ENCODE results near the gene TRAK1. TPM values are rescaled to one million over a fixed set of nuclear protein-coding genes. Genes with fewer than 3 reads are reported as not detected.
A peak's percentile ranks its signal among the peaks of the same experiment; 100 is the strongest.

Gene TRAK1
- total and polyA plus RNA-seq, 5 donors = 91.7 to 249 (median 223) TPM

DNA sequence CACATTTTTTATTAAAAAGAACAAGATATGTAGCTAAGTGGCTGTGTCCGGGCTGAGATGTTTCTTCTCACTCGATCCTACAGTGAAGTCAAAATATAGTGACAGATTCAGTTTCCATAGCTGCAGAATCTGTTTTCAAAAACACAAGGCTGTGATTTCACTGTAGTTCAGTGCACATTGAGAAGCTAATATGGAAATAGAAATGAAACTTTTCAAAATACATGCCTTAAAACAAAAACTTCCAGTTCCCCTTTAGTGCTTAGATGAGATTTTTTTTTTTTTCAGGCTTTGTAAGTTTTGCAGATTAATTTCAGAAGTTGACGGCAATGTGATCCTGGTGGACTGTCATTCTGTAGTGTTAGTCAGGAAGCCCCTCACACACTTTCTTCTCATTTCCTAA lies 23.8 kb upstream of the TRAK1 start:
- intact Hi-C loops (cut with DNase I) = no loop called here
- peak; percentile 59 to 61 for ATAC-seq
- no peak for DNase-seq

GRCh38 chr3:42068303-42069088 lies 22.7 kb upstream of the TRAK1 start:
- no peaks in the 10 kb centered on the region for H3K27me3 ChIP-seq (ENCODE audit: control insufficient read depth, insufficient read depth)
- H3K9me3 ChIP-seq (ENCODE audit: control insufficient read depth, low read length) = no peaks in the 10 kb centered on the region
- no peak overlapping the region for H3K4me3 ChIP-seq (ENCODE audit: low read length)
- H3K4me1 ChIP-seq (ENCODE audit: control insufficient read depth, insufficient read depth, low read length) = peaks cover 34% of the 10 kb centered on the region
- DNase-seq (no peak), ATAC-seq (no peak)
- H3K27ac ChIP-seq (ENCODE audit: low read length) = peak overlapping the region; percentile 97
- 88% methylated on average over 7 of the region's 7 CpGs for WGBS
- intact Hi-C loops (cut with DNase I) = no loop called here

More for the DNA sequence above, 23.8 kb upstream of the TRAK1 start:
- Histone ChIP-seq H3K27me3 (ENCODE audit: control insufficient read depth, insufficient read depth) (no peaks in the 10 kb centered on the region), H3K9me3 (ENCODE audit: control insufficient read depth, low read length) (no peaks in the 10 kb centered on the region), H3K27ac (ENCODE audit: low read length) (peak overlapping the region; percentile 97), H3K4me1 (ENCODE audit: control insufficient read depth, insufficient read depth, low read length) (peaks cover 30% of the 10 kb centered on the region), H3K4me3 (ENCODE audit: low read length) (no peak overlapping the region)
- WGBS = 9% methylated on average over 3 of the region's 3 CpGs

DNA sequence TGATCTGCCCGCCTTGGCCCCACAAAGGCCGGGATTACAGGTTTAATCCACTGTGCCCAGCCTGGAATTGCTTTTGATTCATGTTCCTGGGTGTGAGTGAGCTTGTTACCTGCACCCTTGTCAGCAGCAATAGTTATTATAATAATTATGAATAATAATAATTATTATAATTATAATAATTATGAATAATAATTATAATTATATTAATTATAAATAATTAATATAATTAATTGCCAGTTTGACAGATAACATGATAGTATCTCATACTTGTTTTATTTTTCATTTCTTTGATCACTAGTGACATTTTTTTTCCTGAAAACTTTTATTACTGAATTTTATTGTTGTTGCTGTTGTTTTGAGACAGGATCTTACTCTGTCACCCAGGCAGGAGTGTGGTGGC lies 21.1 kb upstream of the TRAK1 start:
- peaks cover 35% of the 10 kb centered on the region for H3K4me1 ChIP-seq (ENCODE audit: control insufficient read depth, insufficient read depth, low read length)
- 98% methylated on average over 2 of the region's 2 CpGs for WGBS
- H3K4me3 ChIP-seq (ENCODE audit: low read length) = no peak overlapping the region
- peak overlapping the region; percentile 33 for H3K27ac ChIP-seq (ENCODE audit: low read length)
- no peak for ATAC-seq
- H3K9me3 ChIP-seq (ENCODE audit: control insufficient read depth, low read length) = no peaks in the 10 kb centered on the region
- H3K27me3 ChIP-seq (ENCODE audit: control insufficient read depth, insufficient read depth) = no peaks in the 10 kb centered on the region
- DNase-seq = no peak
- intact Hi-C loops (cut with DNase I) = loop anchor here in 1 of 4 donors (5.0 kb wide), 2 partner anchors 38 to 58 kb away; no protein-coding TSS in a partner anchor

GRCh38 chr3:42070524-42070923 lies 20.6 kb upstream of the TRAK1 start:
- peaks cover 35% of the 10 kb centered on the region for H3K4me1 ChIP-seq (ENCODE audit: control insufficient read depth, insufficient read depth, low read length)
- no peaks in the 10 kb centered on the region for H3K9me3 ChIP-seq (ENCODE audit: control insufficient read depth, low read length)
- H3K27me3 ChIP-seq (ENCODE audit: control insufficient read depth, insufficient read depth) = no peaks in the 10 kb centered on the region
- ATAC-seq = no peak
- no peak for DNase-seq
- no peak overlapping the region for H3K4me3 ChIP-seq (ENCODE audit: low read length)
- intact Hi-C loops (cut with DNase I) = loop anchor here in 1 of 4 donors (5.0 kb wide), 2 partner anchors 38 to 58 kb away; no protein-coding TSS in a partner anchor
- peak overlapping the region; percentile 98 for H3K27ac ChIP-seq (ENCODE audit: low read length)
- WGBS = 94% methylated on average over 1 of the region's 1 CpG

GRCh38 chr3:42071904-42072812 lies 19.0 kb upstream of the TRAK1 start:
- Histone ChIP-seq H3K27me3 (ENCODE audit: control insufficient read depth, insufficient read depth) (no peaks in the 10 kb centered on the region), H3K27ac (ENCODE audit: low read length) (peak overlapping the region; percentile 98), H3K9me3 (ENCODE audit: control insufficient read depth, low read length) (no peaks in the 10 kb centered on the region), H3K4me1 (ENCODE audit: control insufficient read depth, insufficient read depth, low read length) (peaks cover 29% of the 10 kb centered on the region), H3K4me3 (ENCODE audit: low read length) (peak overlapping the region; percentile 34)
- 2% methylated on average over 17 of the region's 17 CpGs for WGBS
- ATAC-seq = peak; percentile 80 to 81
- intact Hi-C loops (cut with DNase I) = loop anchor here in 1 of 4 donors (5.0 kb wide), 2 partner anchors 40 to 60 kb away; no protein-coding TSS in a partner anchor
- peak; percentile 59 to 89 (median 89) for DNase-seq

GRCh38 chr3:42072831-42073301 lies 18.3 kb upstream of the TRAK1 start:
- intact Hi-C loops (cut with DNase I) = loop anchor here in 1 of 4 donors (5.0 kb wide), 2 partner anchors 41 to 61 kb away; no protein-coding TSS in a partner anchor
- H3K27me3 ChIP-seq (ENCODE audit: control insufficient read depth, insufficient read depth) = no peaks in the 10 kb centered on the region
- ATAC-seq (peak in 1 of 2 donors; percentile 12), DNase-seq (no peak)
- peak overlapping the region; percentile 34 for H3K4me3 ChIP-seq (ENCODE audit: low read length)
- H3K27ac ChIP-seq (ENCODE audit: low read length) = peak overlapping the region; percentile 98
- WGBS = 21% methylated on average over 7 of the region's 7 CpGs
- H3K9me3 ChIP-seq (ENCODE audit: control insufficient read depth, low read length) = no peaks in the 10 kb centered on the region
- H3K4me1 ChIP-seq (ENCODE audit: control insufficient read depth, insufficient read depth, low read length) = peaks cover 30% of the 10 kb centered on the region

DNA sequence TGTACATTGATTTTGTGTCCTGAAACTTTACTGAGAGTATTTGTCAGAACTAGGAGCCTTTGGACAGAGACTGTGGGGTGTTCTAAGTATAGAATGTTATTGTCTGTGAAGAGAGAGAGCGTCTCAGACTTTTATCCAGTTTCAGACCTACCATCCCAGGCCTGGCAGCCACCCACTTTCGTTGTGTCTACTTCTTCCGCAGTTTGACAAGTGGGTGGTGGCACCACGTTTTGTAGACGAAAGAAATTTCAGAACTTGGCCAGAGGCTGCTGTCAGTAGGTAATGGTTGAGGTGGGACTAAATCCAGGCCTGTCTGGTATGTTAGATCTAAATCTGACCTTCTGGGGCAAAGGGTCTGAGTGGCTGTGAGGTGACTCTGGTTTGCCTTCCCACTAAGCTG lies 13.4 kb upstream of the TRAK1 start:
- ATAC-seq (peak; percentile 31 to 40), DNase-seq (peak in 1 of 3 donors; percentile 67)
- H3K4me3 ChIP-seq (ENCODE audit: low read length) = no peak overlapping the region
- no peaks in the 10 kb centered on the region for H3K27me3 ChIP-seq (ENCODE audit: control insufficient read depth, insufficient read depth)
- peak overlapping the region; percentile 67 for H3K27ac ChIP-seq (ENCODE audit: low read length)
- no peaks in the 10 kb centered on the region for H3K9me3 ChIP-seq (ENCODE audit: control insufficient read depth, low read length)
- peaks cover 29% of the 10 kb centered on the region for H3K4me1 ChIP-seq (ENCODE audit: control insufficient read depth, insufficient read depth, low read length)
- WGBS = 70% methylated on average over 5 of the region's 5 CpGs
- intact Hi-C loops (cut with DNase I) = no loop called here

- no peak overlapping the region for H3K4me3 ChIP-seq (ENCODE audit: low read length)
- H3K9me3 ChIP-seq (ENCODE audit: control insufficient read depth, low read length) = no peaks in the 10 kb centered on the region
- H3K27ac ChIP-seq (ENCODE audit: low read length) = no peak overlapping the region
- peaks cover 21% of the 10 kb centered on the region for H3K4me1 ChIP-seq (ENCODE audit: control insufficient read depth, insufficient read depth, low read length)
- no peaks in the 10 kb centered on the region for H3K27me3 ChIP-seq (ENCODE audit: control insufficient read depth, insufficient read depth)
- intact Hi-C loops (cut with DNase I) = no loop called here
- DNase-seq = no peak
- no peak for ATAC-seq
- WGBS = 99% methylated on average over 3 of the region's 3 CpGs
Observed at GRCh38 chr3:42078677-42079076, 12.5 kb upstream of the TRAK1 start.

DNA sequence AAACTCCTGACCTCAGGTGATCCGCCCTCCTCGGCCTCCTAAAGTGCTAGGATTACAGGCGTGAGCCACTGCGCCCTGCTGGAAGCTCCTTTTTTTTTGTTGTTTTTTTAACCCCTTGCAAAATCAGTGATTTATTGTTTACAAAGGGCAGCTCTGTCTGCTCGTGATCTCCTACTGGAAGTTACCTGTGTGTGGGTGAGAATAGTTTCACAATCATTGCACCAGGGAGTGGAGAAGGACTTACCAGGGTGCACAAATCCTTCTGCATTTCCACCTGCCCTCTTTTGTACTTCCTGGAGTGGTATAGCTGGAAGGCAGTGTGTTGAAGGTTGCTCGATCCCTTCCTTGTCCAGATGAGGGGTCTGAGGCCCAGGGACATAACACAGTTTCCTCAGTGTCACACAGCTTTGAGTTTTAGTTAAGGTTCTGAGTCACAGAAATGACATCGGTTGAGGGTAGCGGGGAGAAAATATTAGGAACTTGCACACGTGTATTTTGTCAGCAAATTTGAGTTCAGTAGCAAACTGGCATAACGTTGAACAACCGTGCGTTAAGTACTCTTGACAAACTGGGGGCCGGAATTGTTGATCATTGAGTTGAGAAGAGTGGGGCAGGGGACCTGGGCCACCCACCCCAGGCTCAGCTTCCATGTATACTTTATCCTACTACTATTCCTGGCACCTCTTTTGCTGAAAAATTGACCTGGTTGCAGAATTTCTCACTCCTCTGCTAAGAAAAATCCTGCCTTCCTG lies 11.3 kb upstream of the TRAK1 start:
- Histone ChIP-seq H3K4me1 (ENCODE audit: control insufficient read depth, insufficient read depth, low read length) (peaks cover 20% of the 10 kb centered on the region), H3K27me3 (ENCODE audit: control insufficient read depth, insufficient read depth) (no peaks in the 10 kb centered on the region), H3K27ac (ENCODE audit: low read length) (peak overlapping the region; percentile 85), H3K9me3 (ENCODE audit: control insufficient read depth, low read length) (no peaks in the 10 kb centered on the region), H3K4me3 (ENCODE audit: low read length) (no peak overlapping the region)
- no peak for ATAC-seq
- no peak for DNase-seq
- intact Hi-C loops (cut with DNase I) = no loop called here
- 76% methylated on average over 13 of the region's 13 CpGs for WGBS

GRCh38 chr3:42080453-42080872 lies 10.7 kb upstream of the TRAK1 start:
- DNase-seq (no peak), ATAC-seq (peak; percentile 47 to 49)
- 79% methylated on average over 1 of the region's 1 CpG for WGBS
- no peaks in the 10 kb centered on the region for H3K9me3 ChIP-seq (ENCODE audit: control insufficient read depth, low read length)
- peak overlapping the region; percentile 85 for H3K27ac ChIP-seq (ENCODE audit: low read length)
- H3K27me3 ChIP-seq (ENCODE audit: control insufficient read depth, insufficient read depth) = no peaks in the 10 kb centered on the region
- H3K4me3 ChIP-seq (ENCODE audit: low read length) = no peak overlapping the region
- intact Hi-C loops (cut with DNase I) = no loop called here
- H3K4me1 ChIP-seq (ENCODE audit: control insufficient read depth, insufficient read depth, low read length) = peaks cover 20% of the 10 kb centered on the region

Data from right cardiac atrium (tissue), 5 donors.